ENCODE results near the gene OPRL1. TPM values are rescaled to one million over a fixed set of nuclear protein-coding genes. Genes with fewer than 3 reads are reported as not detected.

OPRL1 gene
- total RNA-seq, 1 experiment from 2014 or later = 0.33 TPM

GRCh38 chr20:64074184-64074789 is 5.6 kb upstream of the OPRL1 start:
- Mint-ChIP-seq H3K27me3 (ENCODE audit: unreplicated experiment) (no peaks in the 10 kb centered on the region), H3K27ac (ENCODE audit: unreplicated experiment) (no peak overlapping the region), H3K9me3 (ENCODE audit: low read depth, unreplicated experiment) (no peaks in the 10 kb centered on the region), H3K4me1 (ENCODE audit: low read depth, unreplicated experiment) (peaks cover 16% of the 10 kb centered on the region), H3K36me3 (ENCODE audit: insufficient read depth, unreplicated experiment) (peaks cover 25% of the 10 kb centered on the region), H3K4me3 (ENCODE audit: low read depth, unreplicated experiment) (no peak overlapping the region)
- no peak for TF ChIP-seq CTCF (IDR thresholded peaks at IDR 0.05; ENCODE audit: unreplicated experiment)
- DNase-seq = no peak
- CTCF ChIA-PET = interaction anchor here (0.6 to 1.9 kb wide), 4 partner anchors 9 to 100 kb away, joined by 3 to 5 read pairs (median 4); no protein-coding TSS in a partner anchor
- intact Hi-C loops (cut with micrococcal nuclease; ENCODE audit: unreplicated experiment) = no loop called here
- no TSS peak for BruUV-seq (replicated peaks)

- peaks cover 16% of the 10 kb centered on the region for H3K4me1 Mint-ChIP-seq (ENCODE audit: low read depth, unreplicated experiment)
- H3K27ac Mint-ChIP-seq (ENCODE audit: unreplicated experiment) = no peak overlapping the region
- H3K4me3 Mint-ChIP-seq (ENCODE audit: low read depth, unreplicated experiment) = no peak overlapping the region
- H3K27me3 Mint-ChIP-seq (ENCODE audit: unreplicated experiment) = no peaks in the 10 kb centered on the region
- CTCF ChIA-PET = interaction anchor here (0.6 to 0.8 kb wide), 3 partner anchors 20 to 1719 kb away, joined by 3 to 4 read pairs (median 3); no protein-coding TSS in a partner anchor
- TF ChIP-seq CTCF (IDR thresholded peaks at IDR 0.05; ENCODE audit: unreplicated experiment) = no peak
- intact Hi-C loops (cut with micrococcal nuclease; ENCODE audit: unreplicated experiment) = no loop called here
- BruUV-seq (replicated peaks) = no TSS peak
- H3K36me3 Mint-ChIP-seq (ENCODE audit: insufficient read depth, unreplicated experiment) = peaks cover 27% of the 10 kb centered on the region
- no peak for DNase-seq
- no peaks in the 10 kb centered on the region for H3K9me3 Mint-ChIP-seq (ENCODE audit: low read depth, unreplicated experiment)
Measured at GRCh38 chr20:64074963-64075362, 4.9 kb upstream of the OPRL1 start.

- no TSS peak for BruUV-seq (replicated peaks)
- no peak for TF ChIP-seq CTCF (IDR thresholded peaks at IDR 0.05; ENCODE audit: unreplicated experiment)
- CTCF ChIA-PET = interaction anchor here (0.8 kb wide), 1 partner anchor 10 kb away, joined by 3 read pairs; no protein-coding TSS in a partner anchor
Measured at GRCh38 chr20:64075556-64075955, 4.3 kb upstream of the OPRL1 start.

GRCh38 chr20:64076061-64076997 is 3.6 kb upstream of the OPRL1 start:
- Mint-ChIP-seq H3K4me3 (ENCODE audit: low read depth, unreplicated experiment) (no peak overlapping the region), H3K36me3 (ENCODE audit: insufficient read depth, unreplicated experiment) (peaks cover 41% of the 10 kb centered on the region), H3K27me3 (ENCODE audit: unreplicated experiment) (peaks cover 13% of the 10 kb centered on the region), H3K4me1 (ENCODE audit: low read depth, unreplicated experiment) (peaks cover 16% of the 10 kb centered on the region), H3K27ac (ENCODE audit: unreplicated experiment) (no peak overlapping the region), H3K9me3 (ENCODE audit: low read depth, unreplicated experiment) (no peaks in the 10 kb centered on the region)
- DNase-seq = no peak
- no TSS peak for BruUV-seq (replicated peaks)
- intact Hi-C loops (cut with micrococcal nuclease; ENCODE audit: unreplicated experiment) = no loop called here
- TF ChIP-seq CTCF (IDR thresholded peaks at IDR 0.05; ENCODE audit: unreplicated experiment) = no peak
- CTCF ChIA-PET = interaction anchor here (0.8 kb wide), 1 partner anchor 10 kb away, joined by 3 read pairs; no protein-coding TSS in a partner anchor

More at GRCh38 chr20:64075556-64075955, 4.3 kb upstream of the OPRL1 start:
- H3K27me3 Mint-ChIP-seq (ENCODE audit: unreplicated experiment) = peaks cover 5% of the 10 kb centered on the region
- no peak overlapping the region for H3K4me3 Mint-ChIP-seq (ENCODE audit: low read depth, unreplicated experiment)
- peaks cover 33% of the 10 kb centered on the region for H3K36me3 Mint-ChIP-seq (ENCODE audit: insufficient read depth, unreplicated experiment)
- H3K4me1 Mint-ChIP-seq (ENCODE audit: low read depth, unreplicated experiment) = peaks cover 16% of the 10 kb centered on the region
- H3K9me3 Mint-ChIP-seq (ENCODE audit: low read depth, unreplicated experiment) = no peaks in the 10 kb centered on the region
- no peak for DNase-seq
- H3K27ac Mint-ChIP-seq (ENCODE audit: unreplicated experiment) = no peak overlapping the region
- intact Hi-C loops (cut with micrococcal nuclease; ENCODE audit: unreplicated experiment) = no loop called here
